Measurements from ENCODE around the gene SMIM20.

Gene SMIM20

GRCh38 chr4:25954293-25954904 lies 40.4 kb downstream of the SMIM20 start:
- DNase-seq (ENCODE audit: low read depth in 2 of 2) = no peak

- no peak for DNase-seq (ENCODE audit: low read depth in 2 of 2)
These were observed 41.7 kb downstream of the SMIM20 start for GRCh38 chr4:25955705-25956104.

DNA sequence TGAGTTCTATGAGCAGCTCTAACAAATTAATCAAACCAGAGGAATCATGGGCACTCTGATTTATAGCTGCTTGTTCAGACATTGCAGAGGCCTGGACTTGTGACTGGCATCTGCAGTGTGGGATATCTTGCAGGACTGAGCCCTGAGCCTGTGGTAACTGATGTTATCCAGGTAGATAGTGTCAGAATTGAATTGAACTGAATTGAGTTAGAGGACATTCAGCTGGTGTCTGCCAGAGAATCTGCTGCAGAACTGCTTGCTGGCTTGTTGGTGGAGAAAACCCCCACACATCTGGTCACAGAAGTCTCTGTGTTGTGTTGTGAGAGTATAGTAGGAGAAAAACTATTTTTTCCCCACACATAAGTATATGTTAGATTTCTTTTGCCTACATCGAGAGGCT lies 42.2 kb downstream of the SMIM20 start:
- DNase-seq (ENCODE audit: low read depth in 2 of 2) = no peak

DNA sequence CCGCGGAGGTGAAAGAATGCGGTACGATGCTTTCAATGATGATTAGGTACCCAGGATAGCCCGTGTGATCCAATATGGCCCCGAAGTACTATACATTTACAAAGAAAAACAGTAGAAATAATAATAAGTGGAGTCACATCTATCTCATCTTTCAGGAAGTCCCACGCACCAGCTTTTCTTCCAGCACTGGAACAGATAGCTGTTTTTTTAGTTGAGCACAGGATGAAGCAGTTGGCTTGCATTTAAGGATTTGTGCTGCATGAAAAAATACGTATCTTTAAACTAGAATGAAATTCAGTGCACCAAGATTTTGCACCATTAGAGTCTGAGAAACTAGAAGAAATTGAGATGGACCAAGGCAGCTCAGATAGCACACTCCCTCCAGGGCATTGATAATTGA lies 44.1 kb downstream of the SMIM20 start:
- no peak for DNase-seq (ENCODE audit: low read depth in 2 of 2)

GRCh38 chr4:25962393-25962792 lies 48.4 kb downstream of the SMIM20 start:
- no peak for DNase-seq (ENCODE audit: low read depth in 2 of 2)

DNA sequence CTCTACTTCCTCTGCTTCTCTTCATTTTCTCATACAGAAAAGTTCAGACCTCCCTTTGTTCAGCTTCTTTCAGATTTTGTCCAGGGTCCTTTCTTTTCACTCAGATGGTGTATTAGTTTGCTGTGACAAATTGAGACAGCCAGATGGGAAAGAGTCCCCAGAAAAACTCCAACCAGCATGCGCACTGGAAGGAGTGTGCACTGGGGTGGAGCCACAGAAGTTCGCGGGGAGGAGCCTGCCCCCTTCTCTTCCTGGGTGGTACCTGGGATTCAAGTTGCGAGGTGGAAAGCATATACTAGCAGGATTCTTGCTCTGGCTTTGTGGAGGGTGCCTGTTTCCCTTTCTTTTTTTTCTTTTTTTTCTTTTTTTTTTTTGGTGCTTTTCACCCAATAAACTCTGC lies 51.6 kb downstream of the SMIM20 start:
- DNase-seq (ENCODE audit: low read depth in 2 of 2) = no peak

- DNase-seq (ENCODE audit: low read depth in 2 of 2) = no peak
These were observed 52.2 kb downstream of the SMIM20 start for GRCh38 chr4:25966171-25966570.

DNA sequence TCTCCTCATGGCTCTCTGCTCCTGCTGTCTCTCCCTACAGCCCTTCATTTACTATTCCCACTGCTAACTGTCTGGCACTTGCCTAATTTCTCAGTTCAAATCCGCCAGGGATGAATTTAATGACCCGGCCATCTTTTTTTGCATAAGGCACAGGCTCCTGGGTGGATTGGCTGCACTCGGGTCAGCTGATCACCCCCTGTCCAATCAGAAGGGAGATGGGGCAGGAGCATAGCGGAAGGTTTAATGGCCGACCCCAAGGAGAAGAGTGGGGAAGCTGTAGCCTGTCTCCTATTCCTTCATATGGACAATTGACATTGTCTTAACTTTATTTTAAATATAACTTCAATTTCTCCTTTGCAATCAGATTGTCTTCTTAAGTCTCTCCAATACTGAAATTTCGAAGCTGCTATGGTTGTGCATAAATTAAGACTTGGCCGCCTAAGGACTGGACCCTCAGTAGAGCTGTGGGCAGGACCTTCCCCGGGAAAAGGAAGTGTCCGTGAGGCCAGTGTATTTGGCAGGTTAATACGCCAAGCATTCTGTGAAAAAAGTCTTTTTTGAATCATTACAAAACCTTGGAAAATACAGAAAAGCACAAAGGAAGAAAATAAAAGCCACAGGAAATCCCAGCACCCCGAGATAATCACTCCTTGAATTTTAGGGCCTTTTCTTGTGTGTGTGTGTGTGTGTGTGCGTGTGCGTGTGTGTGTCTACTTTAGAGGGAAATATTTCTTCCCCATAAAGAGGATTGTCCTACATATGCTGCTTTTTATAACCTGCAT lies 55.5 kb downstream of the SMIM20 start:
- no peak for DNase-seq (ENCODE audit: low read depth in 2 of 2)

- no peak for DNase-seq (ENCODE audit: low read depth in 2 of 2)
These were observed 56.2 kb downstream of the SMIM20 start for GRCh38 chr4:25970226-25970675.

DNA sequence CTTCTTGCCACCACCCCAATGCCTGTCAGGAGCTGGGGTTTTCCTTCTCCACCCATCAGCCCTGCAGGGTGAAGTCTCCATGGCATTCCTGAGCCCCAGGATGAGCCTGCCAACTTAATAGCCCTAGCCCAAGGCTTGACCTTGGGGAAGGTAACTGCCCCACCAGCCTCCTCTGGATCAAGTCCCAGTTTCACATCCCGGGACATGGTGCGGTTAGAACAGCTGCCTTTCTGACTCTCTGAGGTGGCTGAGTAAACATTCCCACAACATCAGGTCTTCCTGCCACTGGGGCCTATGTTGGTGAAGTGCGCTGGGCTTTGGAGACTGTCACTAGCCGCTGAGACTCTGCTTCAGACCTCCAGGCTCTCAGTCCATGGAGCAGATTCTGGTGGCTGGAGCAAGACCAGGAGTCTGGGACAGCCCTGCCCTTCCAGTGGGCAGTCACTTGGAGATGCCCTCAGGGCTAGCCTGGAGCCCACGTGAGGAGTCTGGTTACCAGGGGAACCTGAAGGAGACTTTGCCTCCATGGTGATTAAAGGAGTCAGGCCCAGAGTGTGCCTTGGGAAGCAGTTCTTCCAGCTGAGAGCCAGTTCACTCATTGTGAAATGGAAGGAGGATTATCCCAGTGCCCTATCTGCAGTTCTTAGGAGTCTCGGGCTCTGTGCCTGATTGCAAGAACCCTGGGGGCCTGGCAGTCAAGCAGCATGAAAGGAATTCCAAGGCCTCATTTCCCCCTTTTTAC lies 56.8 kb downstream of the SMIM20 start:
- DNase-seq (ENCODE audit: low read depth in 2 of 2) = no peak

DNA sequence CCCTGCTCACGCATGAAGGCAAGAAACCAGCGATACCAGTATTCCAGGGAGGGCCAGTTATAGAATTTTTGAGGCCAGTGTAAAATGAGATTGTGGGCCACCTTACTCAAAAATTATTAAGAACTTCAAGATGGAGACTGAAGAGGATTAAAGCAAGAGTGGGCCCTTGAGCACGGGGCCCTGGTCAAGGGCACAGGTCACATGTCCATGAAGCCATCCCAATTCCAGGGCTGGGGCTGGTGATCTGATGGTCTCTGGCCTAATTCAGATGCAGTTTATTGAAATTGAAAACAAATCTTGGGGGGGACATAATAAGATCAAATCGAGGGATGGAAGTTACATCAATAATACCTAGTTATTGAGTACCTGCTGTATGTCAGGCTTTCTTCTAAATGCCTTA lies 58.3 kb downstream of the SMIM20 start:
- DNase-seq (ENCODE audit: low read depth in 2 of 2) = no peak

GRCh38 chr4:25972984-25973745 lies 59.1 kb downstream of the SMIM20 start:
- no peak for DNase-seq (ENCODE audit: low read depth in 2 of 2)

DNA sequence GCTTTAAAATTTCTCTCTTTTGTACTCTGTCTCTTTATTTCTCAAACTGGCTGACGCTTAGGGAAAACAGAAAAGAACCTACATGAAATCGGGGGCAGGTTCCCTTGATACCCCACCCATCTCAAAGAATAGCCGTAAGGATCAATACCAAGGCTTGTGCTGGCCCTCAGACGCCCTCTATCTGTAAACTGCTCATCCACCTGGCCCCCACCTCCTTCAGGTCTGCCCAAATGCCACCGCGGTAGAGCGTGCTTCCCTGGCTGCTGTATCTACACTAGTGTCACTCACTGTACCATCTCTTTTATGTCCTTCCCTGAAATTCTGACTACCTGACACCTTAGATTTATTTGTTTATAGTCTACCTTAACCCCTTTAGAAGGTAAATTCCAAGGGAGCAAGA lies 62.8 kb downstream of the SMIM20 start:
- DNase-seq (ENCODE audit: low read depth in 2 of 2) = no peak

DNA sequence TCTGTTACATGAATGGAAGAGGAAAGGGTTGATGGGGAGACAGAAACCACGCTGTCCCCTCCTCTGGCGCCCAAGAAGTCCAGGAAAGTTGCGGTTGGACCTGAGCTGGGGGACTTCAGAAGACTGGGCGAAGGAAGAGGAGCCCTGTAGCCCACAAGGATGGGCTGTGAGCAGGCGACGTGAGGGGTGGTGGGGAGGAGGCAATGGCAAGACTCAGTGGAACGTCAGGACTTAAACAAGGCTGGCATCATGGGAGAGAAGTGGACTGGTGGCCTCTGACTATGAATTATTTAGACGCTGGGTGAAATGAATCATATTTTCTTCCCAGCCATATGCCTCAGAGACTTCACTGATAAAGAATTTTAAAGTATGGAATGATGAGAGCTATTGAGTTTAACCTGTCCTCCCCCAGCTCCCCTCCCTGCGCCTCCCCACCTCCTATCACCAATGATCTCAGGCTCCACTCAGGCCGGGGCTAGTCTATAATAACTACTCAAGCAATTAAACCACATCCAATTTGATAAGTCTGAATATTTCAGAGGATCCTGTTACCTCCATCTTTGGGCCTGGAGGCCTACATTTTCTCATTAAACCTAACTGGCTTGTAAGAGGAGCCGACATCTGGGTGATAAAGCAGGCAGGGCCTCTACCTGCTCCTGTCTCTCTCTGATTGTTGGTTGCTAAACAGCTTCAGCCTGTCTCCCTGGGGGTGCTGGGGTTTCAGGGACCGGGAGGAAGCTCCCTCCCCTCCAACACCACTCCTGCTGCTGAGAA lies 63.6 kb downstream of the SMIM20 start:
- DNase-seq (ENCODE audit: low read depth in 2 of 2) = no peak

GRCh38 chr4:25978327-25978726 lies 64.3 kb downstream of the SMIM20 start:
- DNase-seq (ENCODE audit: low read depth in 2 of 2) = no peak

All from stimulated activated CD4-positive, alpha-beta T cell treated with anti-CD3 and anti-CD28 coated beads, Interleukin-12 subunit alpha, Interleukin-12 subunit beta, amount 100 ng/mL, for 24 hours (primary cell).